Brain microvascular endothelial cell (primary cell): ENCODE results near the gene SEPTIN5.

Experiments
- DNase-seq: peaks from one replicate; pipeline ENCODE4 v3.0.0-alpha.2; 2020
- H3K27ac ChIP-seq: fragments of 250-450 bp; sonication (Bioruptor Pico); 2 replicates; pipeline ENCODE4 v1.5.1; 2020; ENCODE audit warnings: mild to moderate bottlenecking, moderate library complexity
- H3K27me3 ChIP-seq: fragments of 250-450 bp; sonication (Bioruptor Pico); replicated peaks from 2 replicates; pipeline ENCODE4 v1.5.1; 2020; ENCODE audit warnings: mild to moderate bottlenecking
- H3K36me3 ChIP-seq: fragments of 250-450 bp; sonication (Bioruptor Pico); replicated peaks from 2 replicates; pipeline ENCODE4 v1.5.1; 2020; ENCODE audit warnings: mild to moderate bottlenecking
- H3K4me3 ChIP-seq: 2 replicates; pipeline ENCODE4 v1.5.1; 2011; ENCODE audit warnings: low read depth, mild to moderate bottlenecking, control low read depth, low read length, moderate library complexity
- in situ Hi-C: cut with HindIII; loops from 2 replicates; pipeline ENCODE4 v1.10.0; 2017; ENCODE audit warnings: low sequenced_read_pairs, low pct_ligation_motif_present
- TF ChIP-seq, protein P1 (sequence below): IDR thresholded peaks from 2 replicates; pipeline ENCODE4 v1.5.1; 2011; ENCODE audit warnings: low read depth, mild to moderate bottlenecking, moderate library complexity, low read length, control low read depth, inconsistent platforms; ENCODE audit errors: missing control alignments

The SEPTIN5 gene

DNA sequence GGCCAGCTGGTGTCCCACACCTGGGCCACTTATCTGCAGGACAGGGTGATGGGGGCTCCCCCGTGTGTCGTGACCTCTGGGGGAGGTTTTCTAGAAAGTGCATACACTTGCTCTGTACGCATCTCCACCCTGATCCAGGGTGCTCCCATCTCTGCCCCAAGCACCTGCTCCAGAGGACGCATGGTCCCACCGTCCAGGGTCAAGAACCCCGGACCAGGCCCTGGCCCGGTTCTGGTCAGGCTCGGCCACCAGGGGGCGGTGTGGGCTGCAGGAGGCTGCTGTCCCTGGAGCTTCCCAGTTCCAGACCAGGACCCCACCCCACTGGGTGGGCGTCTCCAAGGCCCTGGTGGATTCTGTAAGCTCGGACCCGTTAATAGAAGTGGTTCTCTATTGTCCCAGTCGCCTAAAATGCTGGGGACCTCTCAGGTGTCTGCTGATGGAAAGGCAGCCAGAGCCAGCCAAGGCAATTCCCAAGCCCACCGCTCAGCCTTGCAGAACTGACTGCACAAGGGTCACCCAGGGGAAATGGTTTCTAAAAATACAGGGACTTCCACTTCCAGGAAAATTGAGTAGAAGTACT, 34.7 kb upstream of the SEPTIN5 start:
- no peak for DNase-seq
- in situ Hi-C loops, result no loop called here
- H3K27ac ChIP-seq, result no peak overlapping the region
- TF ChIP-seq, protein P1, sequence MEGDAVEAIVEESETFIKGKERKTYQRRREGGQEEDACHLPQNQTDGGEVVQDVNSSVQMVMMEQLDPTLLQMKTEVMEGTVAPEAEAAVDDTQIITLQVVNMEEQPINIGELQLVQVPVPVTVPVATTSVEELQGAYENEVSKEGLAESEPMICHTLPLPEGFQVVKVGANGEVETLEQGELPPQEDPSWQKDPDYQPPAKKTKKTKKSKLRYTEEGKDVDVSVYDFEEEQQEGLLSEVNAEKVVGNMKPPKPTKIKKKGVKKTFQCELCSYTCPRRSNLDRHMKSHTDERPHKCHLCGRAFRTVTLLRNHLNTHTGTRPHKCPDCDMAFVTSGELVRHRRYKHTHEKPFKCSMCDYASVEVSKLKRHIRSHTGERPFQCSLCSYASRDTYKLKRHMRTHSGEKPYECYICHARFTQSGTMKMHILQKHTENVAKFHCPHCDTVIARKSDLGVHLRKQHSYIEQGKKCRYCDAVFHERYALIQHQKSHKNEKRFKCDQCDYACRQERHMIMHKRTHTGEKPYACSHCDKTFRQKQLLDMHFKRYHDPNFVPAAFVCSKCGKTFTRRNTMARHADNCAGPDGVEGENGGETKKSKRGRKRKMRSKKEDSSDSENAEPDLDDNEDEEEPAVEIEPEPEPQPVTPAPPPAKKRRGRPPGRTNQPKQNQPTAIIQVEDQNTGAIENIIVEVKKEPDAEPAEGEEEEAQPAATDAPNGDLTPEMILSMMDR, result peak; percentile 88
- H3K4me3 ChIP-seq, result no peak overlapping the region
- H3K27me3 ChIP-seq, result no peaks in the 10 kb centered on the region
- H3K36me3 ChIP-seq, result no peaks in the 10 kb centered on the region

DNA sequence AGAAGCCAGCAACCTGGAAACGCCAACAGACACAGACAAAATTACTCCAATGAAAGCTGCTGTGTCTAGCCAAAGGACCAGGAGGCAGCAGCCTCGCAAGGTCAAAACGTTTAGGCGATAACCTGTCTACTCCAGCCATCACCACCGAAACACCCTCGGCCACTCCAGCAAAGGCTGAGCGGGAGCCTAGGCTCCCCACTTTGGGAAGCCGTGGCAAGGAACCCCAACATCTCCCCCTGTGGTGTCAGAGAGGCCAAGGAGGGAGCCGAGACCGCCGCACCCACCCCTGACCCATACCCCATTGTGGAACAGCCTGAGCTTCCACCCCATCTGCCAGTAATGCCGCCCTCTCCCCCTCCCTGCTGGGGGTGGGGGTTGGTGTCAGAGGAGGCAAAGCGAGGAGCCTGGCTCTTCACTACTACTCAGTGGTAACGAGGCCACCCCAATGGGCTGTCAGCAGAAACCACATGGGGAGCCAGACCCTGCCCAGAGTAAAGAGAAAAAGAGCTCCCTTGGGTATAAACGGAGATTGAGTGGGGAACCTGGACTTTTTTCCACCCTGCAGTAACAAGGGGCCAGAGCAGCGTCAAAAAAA, 33.9 kb upstream of the SEPTIN5 start:
- Histone ChIP-seq H3K36me3 (no peaks in the 10 kb centered on the region), H3K27ac (no peak overlapping the region), H3K27me3 (no peaks in the 10 kb centered on the region), H3K4me3 (no peak overlapping the region)
- no peak for DNase-seq
- in situ Hi-C loops, result no loop called here
- TF ChIP-seq, protein P1, result no peak

- Histone ChIP-seq H3K27ac (no peak overlapping the region), H3K27me3 (no peaks in the 10 kb centered on the region), H3K36me3 (no peaks in the 10 kb centered on the region), H3K4me3 (no peak overlapping the region)
- DNase-seq, result no peak
- TF ChIP-seq, protein P1, result no peak
- in situ Hi-C loops, result no loop called here
Observed at GRCh38 chr22:19680911-19681862, 33.1 kb upstream of the SEPTIN5 start.

GRCh38 chr22:19681863-19682245, 32.4 kb upstream of the SEPTIN5 start:
- H3K4me3 ChIP-seq, result no peak overlapping the region
- TF ChIP-seq, protein P1, result no peak
- no peaks in the 10 kb centered on the region for H3K27me3 ChIP-seq
- no peak overlapping the region for H3K27ac ChIP-seq
- DNase-seq, result no peak
- in situ Hi-C loops, result no loop called here
- H3K36me3 ChIP-seq, result no peaks in the 10 kb centered on the region

DNA sequence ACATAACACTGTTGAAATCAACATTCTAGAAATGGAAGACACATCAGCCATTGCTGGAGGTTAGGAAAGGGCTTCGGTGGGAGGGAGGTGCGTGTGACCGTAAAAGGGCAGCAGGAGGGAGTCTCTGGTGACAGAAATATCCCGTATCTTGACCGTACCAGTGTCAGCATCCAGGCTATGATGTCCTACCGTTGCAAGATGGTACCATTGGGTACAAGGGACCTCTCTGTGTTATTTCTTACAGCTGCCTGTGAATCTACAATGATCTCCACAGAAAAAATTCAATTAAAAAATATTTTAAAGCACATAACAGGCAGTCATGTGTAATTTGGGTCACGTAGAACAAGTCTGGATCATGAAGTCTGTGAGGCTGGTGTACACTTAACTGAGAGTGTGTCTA, 27.4 kb upstream of the SEPTIN5 start:
- no peak for DNase-seq
- Histone ChIP-seq H3K27ac (no peak overlapping the region), H3K27me3 (peaks cover 2% of the 10 kb centered on the region), H3K4me3 (no peak overlapping the region), H3K36me3 (no peaks in the 10 kb centered on the region)
- in situ Hi-C loops, result no loop called here
- TF ChIP-seq, protein P1, result no peak
